ENCODE results near the gene FAM78A. TPM values are rescaled to one million over a fixed set of nuclear protein-coding genes. Genes with fewer than 3 reads are reported as not detected.

FAM78A gene
- total RNA-seq, 1 donor from 2014 or later: 1.9 TPM

- H3K27me3 ChIP-seq (ENCODE audit: control insufficient read depth, insufficient read depth, low read length): peaks cover 8% of the 10 kb centered on the region
- DNase-seq (ENCODE audit: low read depth): no peak
- TF ChIP-seq, protein P1, sequence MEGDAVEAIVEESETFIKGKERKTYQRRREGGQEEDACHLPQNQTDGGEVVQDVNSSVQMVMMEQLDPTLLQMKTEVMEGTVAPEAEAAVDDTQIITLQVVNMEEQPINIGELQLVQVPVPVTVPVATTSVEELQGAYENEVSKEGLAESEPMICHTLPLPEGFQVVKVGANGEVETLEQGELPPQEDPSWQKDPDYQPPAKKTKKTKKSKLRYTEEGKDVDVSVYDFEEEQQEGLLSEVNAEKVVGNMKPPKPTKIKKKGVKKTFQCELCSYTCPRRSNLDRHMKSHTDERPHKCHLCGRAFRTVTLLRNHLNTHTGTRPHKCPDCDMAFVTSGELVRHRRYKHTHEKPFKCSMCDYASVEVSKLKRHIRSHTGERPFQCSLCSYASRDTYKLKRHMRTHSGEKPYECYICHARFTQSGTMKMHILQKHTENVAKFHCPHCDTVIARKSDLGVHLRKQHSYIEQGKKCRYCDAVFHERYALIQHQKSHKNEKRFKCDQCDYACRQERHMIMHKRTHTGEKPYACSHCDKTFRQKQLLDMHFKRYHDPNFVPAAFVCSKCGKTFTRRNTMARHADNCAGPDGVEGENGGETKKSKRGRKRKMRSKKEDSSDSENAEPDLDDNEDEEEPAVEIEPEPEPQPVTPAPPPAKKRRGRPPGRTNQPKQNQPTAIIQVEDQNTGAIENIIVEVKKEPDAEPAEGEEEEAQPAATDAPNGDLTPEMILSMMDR (IDR thresholded peaks at IDR 0.05; ENCODE audit: insufficient read depth, low read length, poor library complexity, severe bottlenecking): no peak
- no peak overlapping the region for H3K4me3 ChIP-seq (ENCODE audit: low read depth, low read length)
- no peaks in the 10 kb centered on the region for H3K36me3 ChIP-seq (ENCODE audit: control insufficient read depth, insufficient read depth, low read length)
Observed at GRCh38 chr9:131308906-131309529, 32.7 kb upstream of the FAM78A start.

- no peak for DNase-seq (ENCODE audit: low read depth)
- TF ChIP-seq, protein P1 (IDR thresholded peaks at IDR 0.05; ENCODE audit: insufficient read depth, low read length, poor library complexity, severe bottlenecking): no peak
- no peaks in the 10 kb centered on the region for H3K36me3 ChIP-seq (ENCODE audit: control insufficient read depth, insufficient read depth, low read length)
- peaks cover 10% of the 10 kb centered on the region for H3K27me3 ChIP-seq (ENCODE audit: control insufficient read depth, insufficient read depth, low read length)
- no peak overlapping the region for H3K4me3 ChIP-seq (ENCODE audit: low read depth, low read length)
Observed at GRCh38 chr9:131308452-131308851, 32.1 kb upstream of the FAM78A start.

GRCh38 chr9:131307974-131308373, 31.7 kb upstream of the FAM78A start:
- Histone ChIP-seq H3K4me3 (ENCODE audit: low read depth, low read length) (no peak overlapping the region), H3K27me3 (ENCODE audit: control insufficient read depth, insufficient read depth, low read length) (peaks cover 10% of the 10 kb centered on the region), H3K36me3 (ENCODE audit: control insufficient read depth, insufficient read depth, low read length) (no peaks in the 10 kb centered on the region)
- TF ChIP-seq, protein P1 (IDR thresholded peaks at IDR 0.05; ENCODE audit: insufficient read depth, low read length, poor library complexity, severe bottlenecking): no peak
- no peak for DNase-seq (ENCODE audit: low read depth)

GRCh38 chr9:131306397-131307004, 30.2 kb upstream of the FAM78A start:
- no peak for DNase-seq (ENCODE audit: low read depth)
- Histone ChIP-seq H3K36me3 (ENCODE audit: control insufficient read depth, insufficient read depth, low read length) (no peaks in the 10 kb centered on the region), H3K4me3 (ENCODE audit: low read depth, low read length) (no peak overlapping the region), H3K27me3 (ENCODE audit: control insufficient read depth, insufficient read depth, low read length) (peaks cover 10% of the 10 kb centered on the region)
- TF ChIP-seq, protein P1 (IDR thresholded peaks at IDR 0.05; ENCODE audit: insufficient read depth, low read length, poor library complexity, severe bottlenecking): no peak

GRCh38 chr9:131304676-131305355, 28.5 kb upstream of the FAM78A start:
- TF ChIP-seq, protein P1 (IDR thresholded peaks at IDR 0.05; ENCODE audit: insufficient read depth, low read length, poor library complexity, severe bottlenecking): no peak
- Histone ChIP-seq H3K36me3 (ENCODE audit: control insufficient read depth, insufficient read depth, low read length) (no peaks in the 10 kb centered on the region), H3K4me3 (ENCODE audit: low read depth, low read length) (no peak overlapping the region), H3K27me3 (ENCODE audit: control insufficient read depth, insufficient read depth, low read length) (peaks cover 3% of the 10 kb centered on the region)
- DNase-seq (ENCODE audit: low read depth): no peak

Measured in kidney epithelial cell (primary cell).